ENCODE results near the gene DSP.

Gene DSP

DNA sequence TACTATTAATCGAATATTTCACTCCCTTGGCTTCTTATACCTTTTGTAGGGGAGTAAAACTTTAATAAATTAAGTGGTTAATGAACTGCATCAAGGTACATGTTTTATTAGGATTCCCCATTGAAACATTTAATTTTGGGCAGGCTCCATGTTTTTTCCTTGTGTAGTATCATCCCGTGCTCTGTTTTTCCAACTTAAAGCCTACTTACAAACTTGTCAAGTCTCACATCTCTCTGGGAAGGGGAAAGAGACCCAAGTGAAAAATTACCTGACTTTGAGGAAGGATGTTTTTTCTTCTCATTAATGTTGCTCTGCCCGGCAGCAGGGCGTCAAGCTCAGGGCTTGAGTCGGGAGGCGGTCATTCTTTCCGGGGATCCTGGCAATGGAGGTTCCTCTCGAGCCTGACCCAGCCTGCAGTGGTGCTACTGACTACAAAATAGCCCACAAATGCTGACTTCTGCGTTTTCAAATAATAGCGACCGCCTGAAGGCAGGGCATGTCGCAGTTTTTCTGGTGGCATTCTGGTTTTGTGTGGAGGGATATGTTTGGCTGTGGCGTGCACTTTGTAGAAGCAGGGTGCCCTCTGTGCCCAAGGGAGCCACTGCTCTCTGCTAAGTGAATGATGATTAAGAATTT, 2.4 kb downstream of the DSP start:
- no peak overlapping the region for H3K27ac ChIP-seq (replicated peaks)
- peaks cover 45% of the 10 kb centered on the region for H3K27me3 ChIP-seq (ENCODE audit: insufficient read depth, poor library complexity, severe bottlenecking)
- no peak for DNase-seq (ENCODE audit: low read depth in 1 of 2, low spot score in 1 of 2)
- TF ChIP-seq SPI1 (IDR thresholded peaks at IDR 0.05; ENCODE audit: borderline replicate concordance, low read depth) (no peak), GABPA (IDR thresholded peaks at IDR 0.05; ENCODE audit: low read depth) (no peak), POLR2AphosphoS5 (IDR thresholded peaks at IDR 0.05; ENCODE audit: low read depth) (no peak)
- TF ChIP-seq, protein P1, sequence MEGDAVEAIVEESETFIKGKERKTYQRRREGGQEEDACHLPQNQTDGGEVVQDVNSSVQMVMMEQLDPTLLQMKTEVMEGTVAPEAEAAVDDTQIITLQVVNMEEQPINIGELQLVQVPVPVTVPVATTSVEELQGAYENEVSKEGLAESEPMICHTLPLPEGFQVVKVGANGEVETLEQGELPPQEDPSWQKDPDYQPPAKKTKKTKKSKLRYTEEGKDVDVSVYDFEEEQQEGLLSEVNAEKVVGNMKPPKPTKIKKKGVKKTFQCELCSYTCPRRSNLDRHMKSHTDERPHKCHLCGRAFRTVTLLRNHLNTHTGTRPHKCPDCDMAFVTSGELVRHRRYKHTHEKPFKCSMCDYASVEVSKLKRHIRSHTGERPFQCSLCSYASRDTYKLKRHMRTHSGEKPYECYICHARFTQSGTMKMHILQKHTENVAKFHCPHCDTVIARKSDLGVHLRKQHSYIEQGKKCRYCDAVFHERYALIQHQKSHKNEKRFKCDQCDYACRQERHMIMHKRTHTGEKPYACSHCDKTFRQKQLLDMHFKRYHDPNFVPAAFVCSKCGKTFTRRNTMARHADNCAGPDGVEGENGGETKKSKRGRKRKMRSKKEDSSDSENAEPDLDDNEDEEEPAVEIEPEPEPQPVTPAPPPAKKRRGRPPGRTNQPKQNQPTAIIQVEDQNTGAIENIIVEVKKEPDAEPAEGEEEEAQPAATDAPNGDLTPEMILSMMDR (IDR thresholded peaks at IDR 0.05; ENCODE audit: insufficient read depth, low read length) = no peak
- TF ChIP-seq, protein P2, sequence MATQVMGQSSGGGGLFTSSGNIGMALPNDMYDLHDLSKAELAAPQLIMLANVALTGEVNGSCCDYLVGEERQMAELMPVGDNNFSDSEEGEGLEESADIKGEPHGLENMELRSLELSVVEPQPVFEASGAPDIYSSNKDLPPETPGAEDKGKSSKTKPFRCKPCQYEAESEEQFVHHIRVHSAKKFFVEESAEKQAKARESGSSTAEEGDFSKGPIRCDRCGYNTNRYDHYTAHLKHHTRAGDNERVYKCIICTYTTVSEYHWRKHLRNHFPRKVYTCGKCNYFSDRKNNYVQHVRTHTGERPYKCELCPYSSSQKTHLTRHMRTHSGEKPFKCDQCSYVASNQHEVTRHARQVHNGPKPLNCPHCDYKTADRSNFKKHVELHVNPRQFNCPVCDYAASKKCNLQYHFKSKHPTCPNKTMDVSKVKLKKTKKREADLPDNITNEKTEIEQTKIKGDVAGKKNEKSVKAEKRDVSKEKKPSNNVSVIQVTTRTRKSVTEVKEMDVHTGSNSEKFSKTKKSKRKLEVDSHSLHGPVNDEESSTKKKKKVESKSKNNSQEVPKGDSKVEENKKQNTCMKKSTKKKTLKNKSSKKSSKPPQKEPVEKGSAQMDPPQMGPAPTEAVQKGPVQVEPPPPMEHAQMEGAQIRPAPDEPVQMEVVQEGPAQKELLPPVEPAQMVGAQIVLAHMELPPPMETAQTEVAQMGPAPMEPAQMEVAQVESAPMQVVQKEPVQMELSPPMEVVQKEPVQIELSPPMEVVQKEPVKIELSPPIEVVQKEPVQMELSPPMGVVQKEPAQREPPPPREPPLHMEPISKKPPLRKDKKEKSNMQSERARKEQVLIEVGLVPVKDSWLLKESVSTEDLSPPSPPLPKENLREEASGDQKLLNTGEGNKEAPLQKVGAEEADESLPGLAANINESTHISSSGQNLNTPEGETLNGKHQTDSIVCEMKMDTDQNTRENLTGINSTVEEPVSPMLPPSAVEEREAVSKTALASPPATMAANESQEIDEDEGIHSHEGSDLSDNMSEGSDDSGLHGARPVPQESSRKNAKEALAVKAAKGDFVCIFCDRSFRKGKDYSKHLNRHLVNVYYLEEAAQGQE (IDR thresholded peaks at IDR 0.05; ENCODE audit: insufficient replicate concordance, low read depth) = no peak
- H3K4me3 ChIP-seq (replicated peaks; ENCODE audit: insufficient read depth, low read length) = no peak overlapping the region

DNA sequence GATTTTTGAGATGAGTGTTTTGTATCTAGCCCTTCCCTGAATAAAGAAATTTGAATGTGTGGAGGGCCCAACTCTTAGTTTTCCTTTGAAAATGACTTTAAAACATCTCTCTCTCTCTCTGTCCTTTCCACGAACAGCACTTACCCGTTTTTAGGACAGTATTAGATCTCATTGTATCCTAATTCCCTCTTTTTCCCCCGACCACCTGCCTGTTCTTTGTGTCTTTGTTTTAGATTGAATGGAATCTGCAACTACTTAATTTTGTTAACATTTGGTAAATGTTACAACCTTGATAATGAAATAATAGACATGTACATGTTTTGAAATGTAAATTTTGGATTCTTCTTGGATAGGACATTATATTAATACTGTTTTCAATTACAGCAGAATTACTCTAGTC, 3.1 kb downstream of the DSP start:
- peaks cover 39% of the 10 kb centered on the region for H3K27me3 ChIP-seq (ENCODE audit: insufficient read depth, poor library complexity, severe bottlenecking)
- DNase-seq (ENCODE audit: low read depth in 1 of 2, low spot score in 1 of 2) = no peak
- no peak overlapping the region for H3K4me3 ChIP-seq (replicated peaks; ENCODE audit: insufficient read depth, low read length)
- TF ChIP-seq, protein P2 (IDR thresholded peaks at IDR 0.05; ENCODE audit: insufficient replicate concordance, low read depth) = no peak
- TF ChIP-seq GABPA (IDR thresholded peaks at IDR 0.05; ENCODE audit: low read depth) (no peak), SPI1 (IDR thresholded peaks at IDR 0.05; ENCODE audit: borderline replicate concordance, low read depth) (no peak), POLR2AphosphoS5 (IDR thresholded peaks at IDR 0.05; ENCODE audit: low read depth) (no peak)
- TF ChIP-seq, protein P1 (IDR thresholded peaks at IDR 0.05; ENCODE audit: insufficient read depth, low read length) = no peak
- H3K27ac ChIP-seq (replicated peaks) = no peak overlapping the region

DNA sequence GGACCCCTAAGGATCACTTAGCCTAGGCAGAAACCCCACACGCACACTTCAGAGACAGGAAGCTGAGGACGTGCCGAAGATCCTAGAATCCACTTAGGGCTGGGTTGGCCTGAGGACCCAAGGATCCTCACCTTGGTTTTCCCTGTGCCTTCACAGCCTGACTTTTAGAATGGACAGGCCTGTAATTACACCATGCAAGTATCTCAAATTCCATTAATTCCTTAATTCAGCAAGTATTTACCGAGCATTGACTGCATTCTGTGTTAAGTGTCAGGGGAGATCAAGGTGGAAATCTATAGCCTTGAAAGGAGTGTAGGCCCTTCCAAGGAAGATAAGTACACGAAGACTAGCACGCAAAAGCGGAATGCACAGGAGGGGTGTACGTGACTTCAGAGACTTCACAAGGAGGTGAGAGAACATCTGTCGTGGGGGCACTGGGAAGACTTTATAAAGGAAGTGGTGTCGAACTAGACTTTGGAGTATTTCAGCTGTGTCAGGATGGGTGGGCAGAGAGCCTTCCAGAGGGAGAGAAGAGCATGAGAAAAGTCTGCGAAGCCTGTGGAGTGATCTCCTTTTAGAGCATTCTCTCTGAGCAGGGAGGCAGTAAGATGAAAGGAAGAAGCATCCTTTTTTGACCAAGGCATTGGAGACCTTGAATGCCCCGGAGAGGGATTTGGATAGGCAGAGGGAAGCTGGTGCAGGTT, 4.0 kb downstream of the DSP start:
- Histone ChIP-seq H3K27me3 (ENCODE audit: insufficient read depth, poor library complexity, severe bottlenecking) (peaks cover 31% of the 10 kb centered on the region), H3K27ac (replicated peaks) (no peak overlapping the region), H3K4me3 (replicated peaks; ENCODE audit: insufficient read depth, low read length) (no peak overlapping the region)
- TF ChIP-seq POLR2AphosphoS5 (IDR thresholded peaks at IDR 0.05; ENCODE audit: low read depth) (no peak), SPI1 (IDR thresholded peaks at IDR 0.05; ENCODE audit: borderline replicate concordance, low read depth) (no peak), GABPA (IDR thresholded peaks at IDR 0.05; ENCODE audit: low read depth) (no peak)
- TF ChIP-seq, protein P1 (IDR thresholded peaks at IDR 0.05; ENCODE audit: insufficient read depth, low read length) = no peak
- TF ChIP-seq, protein P2 (IDR thresholded peaks at IDR 0.05; ENCODE audit: insufficient replicate concordance, low read depth) = no peak
- DNase-seq (ENCODE audit: low read depth in 1 of 2, low spot score in 1 of 2) = no peak
